Activated CD4-positive, alpha-beta T cell treated with anti-CD3 and anti-CD28 coated beads, Interleukin-2, amount 10 ng/mL, durations not matched to agents 24 days and 14 days (primary cell): ENCODE results near the gene MOB3B. TPM values are rescaled to one million over a fixed set of nuclear protein-coding genes. Genes with fewer than 3 reads are reported as not detected.

Experiments
- DNase-seq: peaks from one replicate; pipeline ENCODE4 v3.0.0; 2022
- H3K27ac Mint-ChIP-seq: one replicate; pipeline ENCODE4 v1.8.0; 2022; ENCODE audit warnings: mild to moderate bottlenecking, mixed read lengths
- H3K27me3 Mint-ChIP-seq: one replicate; pipeline ENCODE4 v1.8.0; 2022; ENCODE audit warnings: mixed read lengths
- H3K36me3 Mint-ChIP-seq: one replicate; pipeline ENCODE4 v1.8.0; 2022; ENCODE audit warnings: low read depth, mild to moderate bottlenecking, mixed read lengths
- H3K4me1 Mint-ChIP-seq: one replicate; pipeline ENCODE4 v1.8.0; 2021; ENCODE audit warnings: mixed read lengths
- H3K4me3 Mint-ChIP-seq: one replicate; pipeline ENCODE4 v1.8.0; 2022; ENCODE audit warnings: mild to moderate bottlenecking, moderate library complexity, mixed read lengths
- H3K9me3 Mint-ChIP-seq: one replicate; pipeline ENCODE4 v1.8.0; 2021; ENCODE audit warnings: mixed read lengths
- intact Hi-C: fragments of 100-400 bp; cut with micrococcal nuclease; formaldehyde crosslinking; loops from one replicate; pipeline ENCODE4 v1.15.1; 2023
- total RNA-seq: library from RNA; stranded (reverse); gene quantifications from 2 replicates; pipeline ENCODE4 v1.2.3, GENCODE V29; 2022

Gene MOB3B
- total RNA-seq = 0.82 and 1.1 TPM in 2 replicates

DNA sequence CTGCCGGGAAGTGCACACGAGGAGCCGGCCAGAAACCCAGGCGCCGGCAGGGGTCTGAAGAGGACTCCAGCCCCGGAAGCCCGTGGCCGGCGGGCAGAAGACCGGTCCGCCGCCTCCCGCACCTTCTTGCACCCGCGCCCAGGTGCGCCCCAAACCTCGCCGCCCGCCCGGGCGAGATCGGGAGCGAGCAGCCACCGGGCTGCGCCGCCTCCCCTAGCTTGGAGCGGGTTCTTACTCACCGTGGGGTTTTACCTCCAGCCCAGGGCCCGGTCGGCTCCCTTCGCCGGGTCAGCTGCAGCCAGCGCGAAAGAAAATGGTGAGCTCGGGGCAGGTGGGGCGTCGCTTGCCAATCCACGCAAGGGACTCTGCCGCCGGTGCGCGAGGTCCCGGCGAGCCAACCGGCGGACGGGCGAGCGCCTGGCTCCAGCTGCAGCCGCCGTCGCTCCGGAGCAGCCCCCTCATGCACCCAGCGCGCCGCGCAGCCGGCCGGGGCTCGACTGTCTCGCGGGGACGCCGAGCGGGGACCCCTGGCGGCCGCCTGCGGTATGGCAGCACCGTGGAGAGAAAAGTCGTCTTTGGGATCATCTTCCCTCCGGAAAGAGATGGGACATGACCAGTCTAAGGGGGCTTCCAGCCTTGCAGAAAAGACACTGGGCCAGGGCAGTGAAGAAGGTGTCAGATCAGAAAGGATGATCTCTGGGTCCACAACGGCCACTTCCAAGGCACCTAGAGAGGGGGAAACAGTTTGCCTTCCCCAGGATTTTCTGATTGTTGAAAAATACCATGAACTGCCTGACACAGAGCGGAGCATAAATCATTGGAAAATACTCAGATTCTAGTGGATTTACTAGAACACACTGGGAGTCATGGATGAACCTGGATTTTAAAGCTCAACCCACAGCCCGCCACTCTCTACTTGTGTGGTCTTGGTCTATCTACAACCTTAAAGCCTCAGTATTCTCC is at the start of gene MOB3B:
Gene MOB3B, minus strand, starts transcription at position 499 of the 963 bp plus-strand sequence. CDS start 74,264 bp downstream, outside the sequence.
- peak within 1 kb of the TSS; percentile 72 for H3K27ac Mint-ChIP-seq
- peak; percentile 94 for DNase-seq
- intact Hi-C loops = loop anchor here (1.0 to 5.0 kb wide), 5 partner anchors 31 to 196 kb away; partner anchors contain the start of gene C9orf72

DNA sequence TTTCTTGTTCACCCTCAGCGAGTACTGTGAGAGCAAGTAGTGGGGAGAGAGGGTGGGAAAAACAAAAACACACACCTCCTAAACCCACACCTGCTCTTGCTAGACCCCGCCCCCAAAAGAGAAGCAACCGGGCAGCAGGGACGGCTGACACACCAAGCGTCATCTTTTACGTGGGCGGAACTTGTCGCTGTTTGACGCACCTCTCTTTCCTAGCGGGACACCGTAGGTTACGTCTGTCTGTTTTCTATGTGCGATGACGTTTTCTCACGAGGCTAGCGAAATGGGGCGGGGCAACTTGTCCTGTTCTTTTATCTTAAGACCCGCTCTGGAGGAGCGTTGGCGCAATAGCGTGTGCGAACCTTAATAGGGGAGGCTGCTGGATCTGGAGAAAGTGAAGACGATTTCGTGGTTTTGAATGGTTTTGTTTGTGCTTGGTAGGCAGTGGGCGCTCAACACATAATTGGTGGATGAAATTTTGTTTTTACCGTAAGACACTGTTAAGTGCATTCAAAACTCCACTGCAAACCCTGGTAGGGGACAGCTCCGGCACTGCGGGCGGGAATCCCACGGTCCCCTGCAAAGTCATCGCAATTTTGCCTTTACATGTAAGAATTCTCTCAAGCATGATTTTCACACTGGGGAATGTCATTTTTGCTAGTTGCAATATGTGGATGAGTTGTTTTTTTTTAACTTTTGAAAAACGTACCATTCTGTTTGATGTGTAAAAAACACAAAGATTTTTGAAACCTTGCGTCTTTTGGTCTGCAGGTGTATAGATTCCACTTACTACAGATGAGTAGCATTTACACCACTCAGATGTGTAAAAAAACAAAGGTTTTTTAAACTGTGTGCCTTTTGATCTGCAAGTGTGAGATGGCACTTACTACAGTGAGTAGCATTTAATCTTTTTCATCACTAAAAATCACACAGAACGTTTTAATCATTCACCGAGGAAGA is 44.3 kb upstream of the MOB3B start:
- H3K27ac Mint-ChIP-seq = peak overlapping the region; percentile 100
- DNase-seq = peak; percentile 98
- peak overlapping the region; percentile 88 for H3K4me3 Mint-ChIP-seq
- peaks cover 7% of the 10 kb centered on the region for H3K27me3 Mint-ChIP-seq
- H3K9me3 Mint-ChIP-seq = peaks cover 9% of the 10 kb centered on the region
- peaks cover 7% of the 10 kb centered on the region for H3K36me3 Mint-ChIP-seq
- peaks cover 26% of the 10 kb centered on the region for H3K4me1 Mint-ChIP-seq
- intact Hi-C loops = loop anchor here (1.0 to 5.0 kb wide), 6 partner anchors 45 to 682 kb away; partner anchors contain the start of genes CAAP1, IFT74 and MOB3B

More for the DNA sequence above, at the start of gene MOB3B:
- H3K27me3 Mint-ChIP-seq = peaks cover 39% of the 10 kb centered on the region
- peak within 1 kb of the TSS; percentile 90 for H3K4me3 Mint-ChIP-seq
- no peaks in the 10 kb centered on the region for H3K9me3 Mint-ChIP-seq
- peaks cover 3% of the 10 kb centered on the region for H3K36me3 Mint-ChIP-seq
- H3K4me1 Mint-ChIP-seq = peaks cover 11% of the 10 kb centered on the region

DNA sequence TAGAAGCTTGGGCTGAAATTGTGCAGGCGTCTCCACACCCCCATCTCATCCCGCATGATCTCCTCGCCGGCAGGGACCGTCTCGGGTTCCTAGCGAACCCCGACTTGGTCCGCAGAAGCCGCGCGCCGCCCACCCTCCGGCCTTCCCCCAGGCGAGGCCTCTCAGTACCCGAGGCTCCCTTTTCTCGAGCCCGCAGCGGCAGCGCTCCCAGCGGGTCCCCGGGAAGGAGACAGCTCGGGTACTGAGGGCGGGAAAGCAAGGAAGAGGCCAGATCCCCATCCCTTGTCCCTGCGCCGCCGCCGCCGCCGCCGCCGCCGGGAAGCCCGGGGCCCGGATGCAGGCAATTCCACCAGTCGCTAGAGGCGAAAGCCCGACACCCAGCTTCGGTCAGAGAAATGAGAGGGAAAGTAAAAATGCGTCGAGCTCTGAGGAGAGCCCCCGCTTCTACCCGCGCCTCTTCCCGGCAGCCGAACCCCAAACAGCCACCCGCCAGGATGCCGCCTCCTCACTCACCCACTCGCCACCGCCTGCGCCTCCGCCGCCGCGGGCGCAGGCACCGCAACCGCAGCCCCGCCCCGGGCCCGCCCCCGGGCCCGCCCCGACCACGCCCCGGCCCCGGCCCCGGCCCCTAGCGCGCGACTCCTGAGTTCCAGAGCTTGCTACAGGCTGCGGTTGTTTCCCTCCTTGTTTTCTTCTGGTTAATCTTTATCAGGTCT is 43.5 kb upstream of the MOB3B start, which contains the start of gene C9orf72:
Gene C9orf72, minus strand, starts transcription at position 564 of the 716 bp plus-strand sequence. CDS start 6,361 bp downstream, outside the sequence.
- Mint-ChIP-seq H3K36me3 (peaks cover 7% of the 10 kb centered on the region), H3K27me3 (peaks cover 7% of the 10 kb centered on the region), H3K27ac (peak within 1 kb of the TSS; percentile 100), H3K4me1 (peaks cover 26% of the 10 kb centered on the region), H3K9me3 (peaks cover 2% of the 10 kb centered on the region), H3K4me3 (peak within 1 kb of the TSS; percentile 88)
- DNase-seq = peak; percentile 95
- intact Hi-C loops = loop anchor here (1.0 to 5.0 kb wide), 6 partner anchors 44 to 681 kb away; partner anchors contain the start of genes CAAP1, IFT74 and MOB3B

DNA sequence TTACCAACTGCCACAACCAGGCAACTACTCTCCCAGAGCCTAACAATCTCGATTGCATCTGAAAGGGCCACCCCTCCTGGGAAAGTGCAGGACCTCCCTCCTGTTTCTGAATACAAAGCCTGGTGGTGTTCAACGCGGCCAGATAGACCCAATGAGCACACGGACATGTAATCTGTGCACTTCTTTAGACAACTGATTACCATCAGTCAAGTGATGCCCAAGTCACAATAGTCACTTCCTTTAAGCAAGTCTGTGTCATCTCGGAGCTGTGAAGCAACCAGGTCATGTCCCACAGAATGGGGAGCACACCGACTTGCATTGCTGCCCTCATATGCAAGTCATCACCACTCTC is 42.9 kb upstream of the MOB3B start:
- intact Hi-C loops = loop anchor here (2.0 to 5.0 kb wide), 3 partner anchors 160 to 680 kb away; partner anchors contain the start of gene CAAP1
- Mint-ChIP-seq H3K4me3 (peak overlapping the region; percentile 88), H3K27ac (peak overlapping the region; percentile 98), H3K36me3 (peaks cover 8% of the 10 kb centered on the region), H3K27me3 (peaks cover 7% of the 10 kb centered on the region), H3K4me1 (peaks cover 27% of the 10 kb centered on the region), H3K9me3 (peaks cover 1% of the 10 kb centered on the region)
- no peak for DNase-seq

DNA sequence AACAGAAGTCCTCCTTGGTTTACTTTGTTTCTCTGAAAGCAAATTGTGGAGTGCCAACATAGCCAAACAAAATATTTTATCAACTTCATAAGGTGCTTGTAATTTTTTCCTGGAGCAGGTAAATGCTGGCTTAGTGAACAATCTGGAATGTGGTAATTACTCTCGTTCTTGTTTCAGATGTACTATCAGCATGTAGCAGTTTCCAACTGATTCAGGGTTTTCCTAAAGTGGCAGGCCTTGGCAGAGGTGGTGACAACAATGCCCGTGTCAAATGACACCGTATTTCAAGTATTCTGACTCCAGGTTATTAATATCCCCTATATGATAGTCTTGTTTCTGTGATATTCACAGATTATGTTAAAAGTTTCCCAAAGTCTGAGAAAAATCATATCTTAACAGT is 42.4 kb upstream of the MOB3B start:
- intact Hi-C loops = loop anchor here (2.0 to 5.0 kb wide), 3 partner anchors 161 to 680 kb away; partner anchors contain the start of gene CAAP1
- Mint-ChIP-seq H3K4me3 (peak overlapping the region; percentile 88), H3K9me3 (peaks cover 3% of the 10 kb centered on the region), H3K4me1 (peaks cover 30% of the 10 kb centered on the region), H3K27me3 (peaks cover 7% of the 10 kb centered on the region), H3K27ac (peak overlapping the region; percentile 98), H3K36me3 (peaks cover 11% of the 10 kb centered on the region)
- DNase-seq = no peak

DNA sequence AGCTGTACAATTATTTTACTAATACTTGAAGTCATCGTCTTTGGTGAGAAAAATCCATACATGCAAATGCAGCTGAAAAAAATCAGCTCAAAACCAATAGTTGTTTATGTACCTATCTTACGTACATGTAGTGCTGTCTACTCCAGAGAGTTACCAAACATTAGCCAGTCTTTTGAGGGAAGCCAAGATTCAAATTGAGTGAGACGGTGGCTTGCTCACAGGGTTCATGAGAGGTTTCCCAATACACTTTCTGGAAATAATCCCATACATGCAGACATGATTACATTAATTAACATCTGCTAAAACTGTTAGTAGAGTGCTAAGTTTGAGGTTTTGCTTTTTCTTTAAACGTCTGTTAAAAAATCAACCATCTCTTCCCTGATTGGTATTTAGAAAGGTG is 41.4 kb upstream of the MOB3B start:
- intact Hi-C loops = loop anchor here (5.0 kb wide), 1 partner anchor 679 kb away; the partner anchor contains the start of gene CAAP1
- DNase-seq = no peak
- peaks cover 17% of the 10 kb centered on the region for H3K36me3 Mint-ChIP-seq
- H3K27ac Mint-ChIP-seq = no peak overlapping the region
- peaks cover 7% of the 10 kb centered on the region for H3K27me3 Mint-ChIP-seq
- peaks cover 34% of the 10 kb centered on the region for H3K4me1 Mint-ChIP-seq
- H3K9me3 Mint-ChIP-seq = peaks cover 3% of the 10 kb centered on the region
- H3K4me3 Mint-ChIP-seq = no peak overlapping the region

DNA sequence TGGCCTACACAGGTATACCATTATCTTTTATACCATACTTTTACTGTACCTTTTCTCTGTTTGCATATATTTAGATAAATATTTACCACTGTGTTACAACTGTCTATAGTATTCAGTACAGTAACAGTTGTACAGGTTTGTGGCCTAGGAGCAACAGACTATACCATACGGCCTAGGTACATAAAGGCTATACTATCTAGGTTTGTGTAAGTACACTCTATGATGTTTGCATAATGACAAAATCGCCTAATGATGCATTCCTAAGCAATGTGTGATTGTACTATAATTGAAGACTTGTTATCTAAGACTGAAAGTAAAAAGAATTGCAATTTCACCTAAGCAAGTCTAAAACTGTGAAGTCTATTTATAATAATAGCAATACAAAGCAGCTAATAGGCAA is 39.8 kb upstream of the MOB3B start:
- Mint-ChIP-seq H3K27ac (no peak overlapping the region), H3K27me3 (peaks cover 2% of the 10 kb centered on the region), H3K9me3 (peaks cover 3% of the 10 kb centered on the region), H3K4me1 (peaks cover 39% of the 10 kb centered on the region), H3K4me3 (no peak overlapping the region), H3K36me3 (peaks cover 24% of the 10 kb centered on the region)
- no peak for DNase-seq
- intact Hi-C loops = no loop called here

DNA sequence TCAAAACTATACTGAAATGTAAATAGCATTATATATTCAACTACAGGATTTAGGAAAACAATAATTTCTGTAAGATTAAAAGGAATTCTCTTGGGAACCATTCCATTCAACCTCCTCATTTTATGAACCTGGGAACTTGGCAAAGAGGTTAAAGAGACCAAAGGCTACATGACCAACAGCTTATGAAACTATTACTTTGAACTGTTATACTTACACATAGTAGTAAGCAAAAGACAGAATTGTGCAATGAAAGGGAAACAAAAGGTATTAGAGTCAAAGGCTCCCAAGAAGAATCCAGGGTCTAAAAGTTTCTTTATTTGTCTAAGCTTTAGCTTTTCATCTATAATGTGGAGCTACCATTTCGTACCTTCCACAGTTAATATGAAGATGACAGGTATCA is 36.5 kb upstream of the MOB3B start:
- Mint-ChIP-seq H3K36me3 (peaks cover 27% of the 10 kb centered on the region), H3K4me1 (peaks cover 22% of the 10 kb centered on the region), H3K27me3 (no peaks in the 10 kb centered on the region), H3K9me3 (peaks cover 3% of the 10 kb centered on the region), H3K4me3 (no peak overlapping the region), H3K27ac (no peak overlapping the region)
- DNase-seq = no peak
- intact Hi-C loops = no loop called here

DNA sequence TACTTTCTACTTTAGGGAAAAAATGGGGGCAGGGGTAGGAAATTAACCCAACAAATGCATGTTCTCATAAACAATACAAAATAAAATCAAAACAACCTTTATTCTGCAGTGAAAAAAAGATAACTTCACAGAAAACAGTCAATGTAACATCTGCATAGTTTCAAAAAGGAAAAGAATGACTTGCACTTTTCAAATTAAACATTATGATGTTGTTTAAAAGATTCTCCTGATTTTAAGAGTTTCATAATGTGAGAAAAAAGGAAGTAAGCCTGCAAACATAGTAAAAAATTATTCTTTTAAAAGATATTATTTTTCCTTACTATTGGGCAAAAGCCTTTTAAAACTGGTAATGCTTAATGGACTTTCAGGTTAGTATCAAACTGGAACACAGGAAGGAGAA is 36.1 kb upstream of the MOB3B start:
- Mint-ChIP-seq H3K9me3 (peaks cover 3% of the 10 kb centered on the region), H3K27ac (peak overlapping the region; percentile 20), H3K27me3 (no peaks in the 10 kb centered on the region), H3K36me3 (peaks cover 26% of the 10 kb centered on the region), H3K4me3 (no peak overlapping the region), H3K4me1 (peaks cover 22% of the 10 kb centered on the region)
- DNase-seq = no peak
- intact Hi-C loops = no loop called here

DNA sequence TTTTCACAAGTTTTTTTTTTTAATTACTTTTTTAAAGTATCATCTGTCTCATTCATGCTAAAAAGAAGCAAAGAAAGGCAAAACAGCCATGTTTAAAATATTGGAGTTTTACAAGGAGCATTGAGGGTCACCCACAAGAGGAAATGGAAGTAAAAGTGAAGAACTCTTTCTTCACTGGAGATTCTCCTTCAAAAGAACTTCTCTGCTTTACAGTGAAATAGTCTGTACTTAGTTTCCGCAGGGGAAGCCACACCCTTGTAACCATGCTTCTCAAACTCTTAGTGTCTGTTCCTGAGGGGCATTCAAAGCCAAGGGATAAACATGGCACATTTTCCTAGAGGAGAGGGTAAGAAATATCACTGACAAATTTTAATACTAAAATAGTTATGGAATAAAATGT is 35.1 kb upstream of the MOB3B start:
- no peak for DNase-seq
- Mint-ChIP-seq H3K9me3 (peaks cover 3% of the 10 kb centered on the region), H3K4me1 (peaks cover 22% of the 10 kb centered on the region), H3K27me3 (no peaks in the 10 kb centered on the region), H3K4me3 (peak overlapping the region; percentile 49), H3K36me3 (peaks cover 25% of the 10 kb centered on the region), H3K27ac (peak overlapping the region; percentile 60)
- intact Hi-C loops = no loop called here

DNA sequence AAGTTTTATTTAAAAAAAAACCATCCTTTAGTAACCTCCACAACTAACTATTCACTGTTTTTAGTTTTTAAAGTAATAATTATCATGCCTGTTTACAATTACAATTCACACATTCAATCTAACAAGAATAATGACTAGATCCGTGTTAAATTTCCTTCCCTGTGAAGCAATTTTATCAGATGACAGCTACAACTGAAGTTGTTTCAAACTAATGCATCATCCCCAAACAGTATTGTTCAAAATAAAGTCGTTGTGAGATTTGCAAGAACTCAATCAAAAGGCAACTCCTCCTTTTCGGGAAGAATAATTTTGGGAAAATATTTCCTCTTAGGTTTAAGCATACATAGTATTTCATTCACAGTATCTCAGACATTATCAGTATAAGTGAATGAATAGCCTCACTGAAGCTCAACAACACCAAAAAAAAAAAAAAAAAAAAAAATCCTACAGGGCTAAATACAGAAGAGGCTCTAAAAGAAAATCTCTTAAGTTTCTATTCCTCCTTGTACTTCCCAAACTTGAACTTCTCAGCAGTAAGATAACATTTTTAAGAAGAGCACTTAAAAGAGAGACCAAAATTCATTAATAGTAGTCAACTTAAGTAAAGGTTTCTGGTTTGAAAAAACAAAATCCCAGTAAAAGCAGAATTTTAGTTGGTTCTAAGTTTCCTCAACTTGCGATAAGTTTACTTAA is 34.3 kb upstream of the MOB3B start:
- Mint-ChIP-seq H3K4me1 (peaks cover 22% of the 10 kb centered on the region), H3K36me3 (peaks cover 28% of the 10 kb centered on the region), H3K4me3 (no peak overlapping the region), H3K27me3 (no peaks in the 10 kb centered on the region), H3K9me3 (peaks cover 3% of the 10 kb centered on the region), H3K27ac (no peak overlapping the region)
- intact Hi-C loops = no loop called here
- no peak for DNase-seq

DNA sequence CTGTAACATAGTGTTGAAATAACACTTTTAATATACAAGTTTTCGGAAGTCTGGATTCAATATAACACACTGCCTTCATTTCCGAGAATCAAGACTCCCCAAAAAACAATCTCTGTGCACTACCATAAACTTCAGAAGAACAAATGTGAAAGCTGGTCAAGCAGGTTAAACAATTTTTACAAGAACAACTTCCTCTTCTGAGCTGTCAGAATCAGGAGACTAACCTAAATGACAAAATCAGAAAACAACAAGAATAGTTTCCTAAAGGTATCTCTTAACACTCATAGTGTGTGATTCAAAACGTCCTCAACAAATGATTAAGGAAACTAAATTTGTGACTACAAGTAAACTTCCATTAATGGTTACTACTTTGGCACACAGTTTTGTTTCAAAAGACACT is 32.1 kb upstream of the MOB3B start:
- Mint-ChIP-seq H3K9me3 (no peaks in the 10 kb centered on the region), H3K4me1 (peaks cover 18% of the 10 kb centered on the region), H3K27ac (peak overlapping the region; percentile 14), H3K36me3 (peaks cover 22% of the 10 kb centered on the region), H3K27me3 (no peaks in the 10 kb centered on the region), H3K4me3 (no peak overlapping the region)
- intact Hi-C loops = no loop called here
- no peak for DNase-seq
